Sigmoid colon (tissue), 7 donors: ENCODE measurements around the gene OXCT2. TPM values are rescaled to one million over a fixed set of nuclear protein-coding genes. Genes with fewer than 3 reads are reported as not detected.

ENCODE experiments used
- DNase-seq: peaks from one replicate; pipeline ENCODE4 v3.0.0-alpha.2; 2019
- H3K27ac ChIP-seq, 4 donors: fragments of 200-600 bp; sonication (generic); one replicate each; pipeline ENCODE4 v1.5.1; 2016 to 2019; ENCODE audit warnings: mild to moderate bottlenecking in 1 of 4
- H3K27me3 ChIP-seq, 3 donors: fragments of 200-600 bp; sonication (generic); one replicate each; pipeline ENCODE4 v1.5.1; 2019; ENCODE audit warnings: mild to moderate bottlenecking in 1 of 3
- H3K36me3 ChIP-seq, 4 donors: fragments of 200-600 bp; sonication (generic); one replicate each; pipeline ENCODE4 v1.5.1; 2016 to 2019
- H3K4me1 ChIP-seq, 4 donors: fragments of 200-600 bp; sonication (generic); one replicate each; pipeline ENCODE4 v1.5.1; 2017 to 2019
- H3K4me3 ChIP-seq, 4 donors: fragments of 200-600 bp; sonication (generic); one replicate each; pipeline ENCODE4 v1.5.1; 2017 to 2019; ENCODE audit warnings: mild to moderate bottlenecking in 2 of 4, moderate library complexity in 1 of 4
- H3K9me3 ChIP-seq, 4 donors: fragments of 200-600 bp in 3 of 4; sonication (generic) in 3 of 4; one replicate each; pipeline versions ENCODE4 v1.5.1 to v1.6.1; 2013 to 2019
- CTCF ChIP-seq, 4 experiments: fragments of 450-650 bp in 3 of 4; fragments of 200-600 bp in 1 of 4; IDR thresholded peaks; one replicate each; pipeline ENCODE4 v1.5.1; 2016 to 2019; ENCODE audit warnings: antibody characterized with exemption in 4 of 4, mild to moderate bottlenecking in 3 of 4, moderate library complexity in 2 of 4
- EP300 ChIP-seq, 4 donors: sonication (generic); formaldehyde crosslinking; IDR thresholded peaks; one replicate each; pipeline ENCODE4 v1.6.1; 2017; ENCODE audit warnings: antibody characterized with exemption in 4 of 4
- POLR2A ChIP-seq, 2 donors: fragments of 450-650 bp; IDR thresholded peaks; one replicate each; pipeline ENCODE4 v1.6.1; 2016; ENCODE audit warnings: antibody characterized with exemption in 2 of 2, mild to moderate bottlenecking in 2 of 2, moderate library complexity in 2 of 2
- POLR2AphosphoS5 ChIP-seq, 4 donors: sonication (generic); formaldehyde crosslinking; IDR thresholded peaks; one replicate each; pipeline ENCODE4 v1.6.1; 2017; ENCODE audit warnings: antibody characterized with exemption in 4 of 4
- WGBS, 2 donors: extraction: QIAGEN DNeasy Blood & Tissue Kit; methylation state at CpG; one replicate each; pipeline ENCODE4 v1.1.7; 2013; 5-methylcytosine and 5-hydroxymethylcytosine counted together
- intact Hi-C: fragments of 100-400 bp; cut with DNase I; formaldehyde crosslinking; loops from one replicate; pipeline ENCODE4 v1.15.1; 2023
- polyA plus RNA-seq, 3 donors: library from polyadenylated mRNA; stranded (reverse); fragments of 200-250 nt; gene quantifications; one replicate each; pipeline ENCODE4 v1.2.3, GENCODE V29; 2013
- total RNA-seq, 4 donors: library from RNA; depleted of rRNA; stranded (reverse); fragments of >200 nt; gene quantifications; one replicate each; pipeline ENCODE4 v1.1.0, GENCODE V29; 2016
- donor health status: healthy with polysubstance abuse.
- donor health status: Bipolar disorder and iron deficiency.
- donor health status: healthy.

Gene OXCT2
- total and polyA plus RNA-seq, 7 donors = 0.55 to 2.0 (median 0.99) TPM; not detected in 2

GRCh38 chr1:39752703-39753102, 18.4 kb downstream of the OXCT2 start:
- Histone ChIP-seq H3K36me3 (peaks cover 43 to 100% (median 82%) of the 10 kb centered on the region in 4 donors), H3K4me3 (no peak overlapping the region)

GRCh38 chr1:39751595-39751994, 19.6 kb downstream of the OXCT2 start:
- Histone ChIP-seq H3K27me3 (no peaks in the 10 kb centered on the region), H3K9me3 (no peaks in the 10 kb centered on the region), H3K4me1 (no peaks in the 10 kb centered on the region), H3K27ac (no peak overlapping the region), H3K36me3 (peaks cover 43 to 100% (median 83%) of the 10 kb centered on the region in 4 donors), H3K4me3 (no peak overlapping the region)
- TF ChIP-seq EP300 (IDR thresholded peaks at IDR 0.05) (no peak), POLR2A (IDR thresholded peaks at IDR 0.05) (no peak), CTCF (IDR thresholded peaks at IDR 0.05) (no peak), POLR2AphosphoS5 (IDR thresholded peaks at IDR 0.05) (no peak)
- intact Hi-C loops = no loop called here
- no peak for DNase-seq
- WGBS, 2 donors = 97% methylated on average over 7 of the region's 7 CpGs

More at GRCh38 chr1:39752703-39753102, 18.4 kb downstream of the OXCT2 start:
- Histone ChIP-seq H3K27ac (peak overlapping the region in 1 of 4 donors; percentile 40), H3K4me1 (no peaks in the 10 kb centered on the region), H3K27me3 (no peaks in the 10 kb centered on the region), H3K9me3 (no peaks in the 10 kb centered on the region)
- WGBS, 2 donors = 94 to 96% methylated on average over 6 of the region's 6 CpGs
- no peak for DNase-seq
- TF ChIP-seq POLR2A (IDR thresholded peaks at IDR 0.05) = no peak
- TF ChIP-seq EP300 (IDR thresholded peaks at IDR 0.05) = no peak
- TF ChIP-seq POLR2AphosphoS5 (IDR thresholded peaks at IDR 0.05) = no peak
- TF ChIP-seq CTCF (IDR thresholded peaks at IDR 0.05) = no peak
- intact Hi-C loops = no loop called here

GRCh38 chr1:39745016-39745670, 26.0 kb downstream of the OXCT2 start:
- Histone ChIP-seq H3K36me3 (peaks cover 23 to 100% (median 69%) of the 10 kb centered on the region in 4 donors), H3K27me3 (no peaks in the 10 kb centered on the region), H3K27ac (no peak overlapping the region), H3K4me1 (peaks cover 0 to 8% (median 4%) of the 10 kb centered on the region in 4 donors), H3K9me3 (no peaks in the 10 kb centered on the region), H3K4me3 (no peak overlapping the region)
- TF ChIP-seq CTCF (IDR thresholded peaks at IDR 0.05) (no peak), EP300 (IDR thresholded peaks at IDR 0.05) (no peak)
- WGBS, 2 donors = 96 to 97% methylated on average over 16 of the region's 16 CpGs
- intact Hi-C loops = no loop called here
- DNase-seq = no peak

GRCh38 chr1:39738622-39739366, 32.4 kb downstream of the OXCT2 start, which contains the start of gene PPIE:
Gene PPIE, plus strand, starts transcription at chr1:39738882. Its CDS starts 19 bp downstream, at chr1:39738901.
- Histone ChIP-seq H3K36me3 (peaks cover 0 to 38% (median 22%) of the 10 kb centered on the region in 4 donors), H3K4me3 (peak within 1 kb of the TSS; percentile 62 to 82 (median 70)), H3K9me3 (no peaks in the 10 kb centered on the region), H3K4me1 (peaks cover 0 to 24% (median 14%) of the 10 kb centered on the region in 4 donors), H3K27ac (peak within 1 kb of the TSS; percentile 68 to 85 (median 74)), H3K27me3 (no peaks in the 10 kb centered on the region)
- intact Hi-C loops = no loop called here
- DNase-seq = peak; percentile 96
- TF ChIP-seq POLR2AphosphoS5 (IDR thresholded peaks at IDR 0.05) (peak; percentile 65 to 77 (median 70)), EP300 (IDR thresholded peaks at IDR 0.05) (no peak)
- WGBS, 2 donors = 1 to 2% methylated on average over 52 of the region's 52 CpGs

GRCh38 chr1:39737546-39738169, 33.5 kb downstream of the OXCT2 start:
- Histone ChIP-seq H3K9me3 (no peaks in the 10 kb centered on the region), H3K4me1 (peaks cover 0 to 30% (median 17%) of the 10 kb centered on the region in 4 donors), H3K36me3 (peaks cover 0 to 26% (median 11%) of the 10 kb centered on the region in 4 donors), H3K4me3 (no peak overlapping the region), H3K27ac (no peak overlapping the region), H3K27me3 (no peaks in the 10 kb centered on the region)
- intact Hi-C loops = no loop called here
- no peak for DNase-seq
- 82 to 83% methylated on average over 9 of the region's 9 CpGs for WGBS, 2 donors
- no peak for TF ChIP-seq POLR2AphosphoS5 (IDR thresholded peaks at IDR 0.05)
- no peak for TF ChIP-seq CTCF (IDR thresholded peaks at IDR 0.05)
